Measurements from ENCODE around the gene KLHDC3. TPM values are rescaled to one million over a fixed set of nuclear protein-coding genes. Genes with fewer than 3 reads are reported as not detected.

Gene KLHDC3
- total and polyA plus RNA-seq, 10 of the 15 experiments (the other 5 are each of a cell fraction or from before 2014, with no cell fraction given): 2.4 to 102 (median 55.4) TPM

DNA sequence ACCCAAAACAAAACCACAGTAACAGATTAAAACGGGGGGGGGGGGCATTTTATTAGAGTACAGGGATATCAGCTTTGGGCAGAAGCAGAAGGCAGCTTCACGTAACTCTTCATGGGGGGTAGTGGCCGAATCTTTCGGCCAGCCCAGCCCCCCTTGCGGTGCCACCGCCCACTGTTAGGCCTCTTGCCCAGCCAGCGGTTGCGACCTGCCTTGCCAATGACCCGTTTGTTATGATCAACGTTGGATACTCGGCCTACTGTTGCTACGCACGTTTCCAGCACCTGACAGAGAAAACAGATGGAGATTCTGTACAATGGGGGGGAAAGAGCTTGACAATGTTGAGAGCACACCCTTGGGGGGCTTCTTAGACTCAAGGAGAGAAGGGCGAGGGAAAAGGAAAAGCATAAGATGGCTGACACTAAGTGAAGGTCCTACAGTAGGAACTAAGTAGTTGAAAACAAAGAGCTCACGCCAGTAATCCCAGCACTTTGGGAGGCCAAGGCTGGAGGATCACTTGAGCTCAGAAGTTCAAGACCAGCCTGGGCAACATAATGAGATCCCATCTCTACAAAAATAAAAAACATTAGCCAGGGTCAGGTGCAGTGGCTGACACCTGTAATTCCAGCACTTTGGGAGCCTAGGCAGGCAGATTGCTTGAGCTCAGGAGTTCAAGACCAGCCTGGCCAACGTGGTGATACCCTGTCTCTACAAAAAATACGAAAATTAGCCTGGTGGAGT, 40.3 kb downstream of the KLHDC3 start (continued):
- TF ChIP-seq, protein P1, sequence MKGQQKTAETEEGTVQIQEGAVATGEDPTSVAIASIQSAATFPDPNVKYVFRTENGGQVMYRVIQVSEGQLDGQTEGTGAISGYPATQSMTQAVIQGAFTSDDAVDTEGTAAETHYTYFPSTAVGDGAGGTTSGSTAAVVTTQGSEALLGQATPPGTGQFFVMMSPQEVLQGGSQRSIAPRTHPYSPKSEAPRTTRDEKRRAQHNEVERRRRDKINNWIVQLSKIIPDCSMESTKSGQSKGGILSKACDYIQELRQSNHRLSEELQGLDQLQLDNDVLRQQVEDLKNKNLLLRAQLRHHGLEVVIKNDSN (IDR thresholded peaks at IDR 0.05; ENCODE audit: borderline replicate concordance, extremely low read length, insufficient read depth, low read depth, low read length): no peak
- TF ChIP-seq TAF1 (IDR thresholded peaks at IDR 0.05; ENCODE audit: borderline replicate concordance, low read depth, low read length): no peak
- TF ChIP-seq ATF7 (IDR thresholded peaks at IDR 0.05; ENCODE audit: low read depth): 0 out of 2 replicates have a peak, but pooled peaks have one; percentile 0
- TF ChIP-seq, protein P2, sequence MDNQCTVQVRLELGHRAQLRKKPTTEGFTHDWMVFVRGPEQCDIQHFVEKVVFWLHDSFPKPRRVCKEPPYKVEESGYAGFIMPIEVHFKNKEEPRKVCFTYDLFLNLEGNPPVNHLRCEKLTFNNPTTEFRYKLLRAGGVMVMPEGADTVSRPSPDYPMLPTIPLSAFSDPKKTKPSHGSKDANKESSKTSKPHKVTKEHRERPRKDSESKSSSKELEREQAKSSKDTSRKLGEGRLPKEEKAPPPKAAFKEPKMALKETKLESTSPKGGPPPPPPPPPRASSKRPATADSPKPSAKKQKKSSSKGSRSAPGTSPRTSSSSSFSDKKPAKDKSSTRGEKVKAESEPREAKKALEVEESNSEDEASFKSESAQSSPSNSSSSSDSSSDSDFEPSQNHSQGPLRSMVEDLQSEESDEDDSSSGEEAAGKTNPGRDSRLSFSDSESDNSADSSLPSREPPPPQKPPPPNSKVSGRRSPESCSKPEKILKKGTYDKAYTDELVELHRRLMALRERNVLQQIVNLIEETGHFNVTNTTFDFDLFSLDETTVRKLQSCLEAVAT (IDR thresholded peaks at IDR 0.05): peak; percentile 75
- no peak for TF ChIP-seq HDGF (IDR thresholded peaks at IDR 0.05)
- no peak for TF ChIP-seq ZNF274 (IDR thresholded peaks at IDR 0.05; ENCODE audit: insufficient read depth, insufficient read length)
- TF ChIP-seq, protein P3, sequence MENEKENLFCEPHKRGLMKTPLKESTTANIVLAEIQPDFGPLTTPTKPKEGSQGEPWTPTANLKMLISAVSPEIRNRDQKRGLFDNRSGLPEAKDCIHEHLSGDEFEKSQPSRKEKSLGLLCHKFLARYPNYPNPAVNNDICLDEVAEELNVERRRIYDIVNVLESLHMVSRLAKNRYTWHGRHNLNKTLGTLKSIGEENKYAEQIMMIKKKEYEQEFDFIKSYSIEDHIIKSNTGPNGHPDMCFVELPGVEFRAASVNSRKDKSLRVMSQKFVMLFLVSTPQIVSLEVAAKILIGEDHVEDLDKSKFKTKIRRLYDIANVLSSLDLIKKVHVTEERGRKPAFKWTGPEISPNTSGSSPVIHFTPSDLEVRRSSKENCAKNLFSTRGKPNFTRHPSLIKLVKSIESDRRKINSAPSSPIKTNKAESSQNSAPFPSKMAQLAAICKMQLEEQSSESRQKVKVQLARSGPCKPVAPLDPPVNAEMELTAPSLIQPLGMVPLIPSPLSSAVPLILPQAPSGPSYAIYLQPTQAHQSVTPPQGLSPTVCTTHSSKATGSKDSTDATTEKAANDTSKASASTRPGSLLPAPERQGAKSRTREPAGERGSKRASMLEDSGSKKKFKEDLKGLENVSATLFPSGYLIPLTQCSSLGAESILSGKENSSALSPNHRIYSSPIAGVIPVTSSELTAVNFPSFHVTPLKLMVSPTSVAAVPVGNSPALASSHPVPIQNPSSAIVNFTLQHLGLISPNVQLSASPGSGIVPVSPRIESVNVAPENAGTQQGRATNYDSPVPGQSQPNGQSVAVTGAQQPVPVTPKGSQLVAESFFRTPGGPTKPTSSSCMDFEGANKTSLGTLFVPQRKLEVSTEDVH (IDR thresholded peaks at IDR 0.05; ENCODE audit: low read depth, partially characterized antibody): peak; percentile 2

Data from GM12878 (cell line).